Neuron (in vitro differentiated cells): ENCODE data around the gene KRI1.
"Not testable (repeated sequence)": the region's sequence is repeated elsewhere in the genome, so short reads cannot be mapped to it uniquely, and the experiment has no call there.

Experiments used
- H2AFZ ChIP-seq: one replicate; pipeline ENCODE4 v1.6.1; 2013; ENCODE audit warnings: low read depth, mild to moderate bottlenecking, inconsistent platforms, low read length, moderate library complexity
- H3K27me3 ChIP-seq: one replicate; pipeline ENCODE4 v1.6.1; 2013; ENCODE audit warnings: low read length; ENCODE audit not compliant: insufficient read depth
- H3K36me3 ChIP-seq: one replicate; pipeline ENCODE4 v1.6.1; 2013; ENCODE audit warnings: low read length; ENCODE audit not compliant: insufficient read depth
- H3K4me1 ChIP-seq: one replicate; pipeline ENCODE4 v1.6.1; 2013; ENCODE audit warnings: low read length; ENCODE audit not compliant: insufficient read depth
- H3K4me3 ChIP-seq: 2 replicates; pipeline ENCODE4 v1.5.1; 2013; ENCODE audit warnings: mild to moderate bottlenecking, low read length, moderate library complexity
- H3K9me3 ChIP-seq: one replicate; pipeline ENCODE4 v1.6.1; 2013; ENCODE audit warnings: low read length

The KRI1 gene

GRCh38 chr19:10551698-10552301 is 14.0 kb downstream of the KRI1 start:
- H3K27me3 ChIP-seq = no peaks in the 10 kb centered on the region
- no peaks in the 10 kb centered on the region for H3K9me3 ChIP-seq
- no peak overlapping the region for H2AFZ ChIP-seq
- H3K4me1 ChIP-seq = no peaks in the 10 kb centered on the region
- no peak overlapping the region for H3K4me3 ChIP-seq
- peaks cover 78% of the 10 kb centered on the region for H3K36me3 ChIP-seq

DNA sequence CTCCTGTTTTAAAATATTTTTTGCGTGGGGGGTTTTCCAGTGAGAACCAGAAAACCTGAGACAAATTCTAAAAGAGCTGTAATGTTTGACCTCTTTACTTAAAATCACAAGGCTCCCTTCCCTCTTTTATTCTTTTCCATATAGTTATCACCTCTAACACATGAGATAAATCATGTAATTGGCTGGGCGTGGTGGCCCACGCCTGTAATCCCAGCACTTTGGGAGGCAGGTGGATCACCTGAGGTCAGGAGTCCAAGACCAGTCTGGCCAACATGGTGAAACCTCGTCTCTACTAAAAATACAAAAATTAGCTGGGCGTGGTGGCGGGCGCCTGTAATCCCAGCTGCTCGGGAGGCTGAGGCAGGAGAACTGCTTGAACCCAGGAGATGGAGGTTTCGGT is 14.8 kb downstream of the KRI1 start:
- H3K27me3 ChIP-seq, H3K4me3 ChIP-seq, H3K4me1 ChIP-seq, H2AFZ ChIP-seq, H3K9me3 ChIP-seq: not testable (repeated sequence)
- peaks cover 76% of the 10 kb centered on the region for H3K36me3 ChIP-seq

- Histone ChIP-seq H2AFZ (no peak overlapping the region), H3K4me3 (no peak overlapping the region), H3K27me3 (no peaks in the 10 kb centered on the region), H3K36me3 (peaks cover 70% of the 10 kb centered on the region), H3K9me3 (no peaks in the 10 kb centered on the region), H3K4me1 (no peaks in the 10 kb centered on the region)
Measured at GRCh38 chr19:10550336-10550735, 15.5 kb downstream of the KRI1 start.

DNA sequence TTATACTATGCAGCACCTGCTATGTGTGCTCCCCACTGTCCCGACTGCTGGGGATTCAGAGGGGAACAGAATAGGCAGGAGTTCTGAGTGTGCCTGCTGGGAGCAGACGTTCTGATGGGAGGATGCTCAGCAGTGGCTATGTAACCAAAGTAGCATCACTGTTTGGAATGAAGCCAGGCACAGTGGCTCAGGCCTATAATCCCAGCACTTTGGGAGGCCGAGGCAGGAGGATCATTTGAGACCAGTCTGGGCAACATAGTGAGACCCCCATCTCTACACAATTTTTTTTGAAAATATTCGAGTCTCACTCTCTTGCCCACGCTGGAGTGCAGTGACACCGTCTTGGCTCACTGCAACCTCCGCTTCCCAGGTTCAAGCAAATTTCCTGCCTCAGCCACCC is 16.1 kb downstream of the KRI1 start:
- no peak overlapping the region for H3K4me3 ChIP-seq
- H3K9me3 ChIP-seq = no peaks in the 10 kb centered on the region
- H2AFZ ChIP-seq = no peak overlapping the region
- H3K27me3 ChIP-seq = no peaks in the 10 kb centered on the region
- H3K36me3 ChIP-seq = peaks cover 66% of the 10 kb centered on the region
- H3K4me1 ChIP-seq = peaks cover 4% of the 10 kb centered on the region

DNA sequence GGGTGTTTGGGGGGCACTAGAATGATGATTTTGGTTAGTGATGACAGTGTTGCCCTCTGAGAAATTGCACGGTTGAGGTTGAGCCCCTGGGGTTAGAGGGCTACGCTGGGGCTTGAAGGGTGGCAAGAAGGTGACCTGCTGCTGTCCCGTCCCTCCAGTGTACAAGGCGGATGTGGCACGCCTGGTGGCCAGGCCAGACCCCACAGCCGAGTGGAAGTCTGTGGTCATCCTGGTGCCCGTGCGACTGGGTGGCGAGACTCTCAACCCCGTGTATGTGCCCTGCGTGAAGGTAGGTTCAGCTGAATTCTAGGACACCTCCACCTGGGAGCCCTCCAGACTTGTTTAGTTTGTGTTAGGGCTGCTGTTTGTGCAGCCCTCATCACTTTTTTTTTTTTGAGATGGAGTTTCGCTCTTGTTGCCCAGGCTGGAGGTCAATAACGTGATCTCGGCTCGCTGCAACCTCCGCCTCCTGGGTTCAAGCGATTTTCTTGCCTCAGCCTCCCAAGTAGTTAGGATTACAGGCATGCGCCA is 17.0 kb downstream of the KRI1 start:
- H3K4me3 ChIP-seq = no peak overlapping the region
- H3K36me3 ChIP-seq = peaks cover 57% of the 10 kb centered on the region
- H2AFZ ChIP-seq = no peak overlapping the region
- no peaks in the 10 kb centered on the region for H3K27me3 ChIP-seq
- H3K9me3 ChIP-seq = no peaks in the 10 kb centered on the region
- H3K4me1 ChIP-seq = peaks cover 10% of the 10 kb centered on the region

DNA sequence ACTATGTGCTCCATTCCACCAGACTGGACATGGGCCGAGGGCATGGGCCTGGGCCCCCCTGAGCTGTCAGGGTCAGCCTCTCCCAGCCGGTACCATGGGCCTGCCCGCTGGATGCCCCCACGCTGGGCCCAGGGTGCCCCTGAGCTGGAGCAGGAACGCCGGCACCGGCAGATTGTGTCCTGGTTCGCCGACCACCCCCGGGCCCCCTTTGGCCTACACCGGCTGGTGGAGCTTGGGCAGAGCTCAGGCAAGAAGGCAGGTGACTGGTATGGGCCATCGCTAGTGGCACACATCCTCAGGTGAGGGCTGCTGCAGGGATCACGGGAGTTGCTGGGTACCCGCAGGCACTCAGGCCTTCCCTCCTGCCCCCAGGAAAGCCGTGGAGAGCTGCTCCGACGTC is 19.0 kb downstream of the KRI1 start:
- H3K4me3 ChIP-seq = no peak overlapping the region
- H3K9me3 ChIP-seq = no peaks in the 10 kb centered on the region
- no peak overlapping the region for H2AFZ ChIP-seq
- peaks cover 38% of the 10 kb centered on the region for H3K36me3 ChIP-seq
- no peaks in the 10 kb centered on the region for H3K27me3 ChIP-seq
- peaks cover 10% of the 10 kb centered on the region for H3K4me1 ChIP-seq

- Histone ChIP-seq H2AFZ (no peak overlapping the region), H3K9me3 (no peaks in the 10 kb centered on the region), H3K4me3 (peak overlapping the region; percentile 99), H3K4me1 (peaks cover 10% of the 10 kb centered on the region), H3K36me3 (peaks cover 28% of the 10 kb centered on the region), H3K27me3 (no peaks in the 10 kb centered on the region)
Measured at GRCh38 chr19:10544753-10545251, 21.0 kb downstream of the KRI1 start.

GRCh38 chr19:10544242-10544752 is 21.5 kb downstream of the KRI1 start:
- Histone ChIP-seq H3K27me3 (no peaks in the 10 kb centered on the region), H3K4me1 (peaks cover 10% of the 10 kb centered on the region)

GRCh38 chr19:10543420-10544241 is 22.2 kb downstream of the KRI1 start, which contains the start of gene ATG4D:
TSS of gene ATG4D (plus strand) at chr19:10543904. CDS start at chr19:10544091, 187 bp downstream.
- peak within 1 kb of the TSS; percentile 99 for H3K4me3 ChIP-seq

More at GRCh38 chr19:10544242-10544752, 21.5 kb downstream of the KRI1 start:
- Histone ChIP-seq H3K9me3 (no peaks in the 10 kb centered on the region), H2AFZ (peak overlapping the region; percentile 85), H3K36me3 (peaks cover 25% of the 10 kb centered on the region), H3K4me3 (peak overlapping the region; percentile 99)

DNA sequence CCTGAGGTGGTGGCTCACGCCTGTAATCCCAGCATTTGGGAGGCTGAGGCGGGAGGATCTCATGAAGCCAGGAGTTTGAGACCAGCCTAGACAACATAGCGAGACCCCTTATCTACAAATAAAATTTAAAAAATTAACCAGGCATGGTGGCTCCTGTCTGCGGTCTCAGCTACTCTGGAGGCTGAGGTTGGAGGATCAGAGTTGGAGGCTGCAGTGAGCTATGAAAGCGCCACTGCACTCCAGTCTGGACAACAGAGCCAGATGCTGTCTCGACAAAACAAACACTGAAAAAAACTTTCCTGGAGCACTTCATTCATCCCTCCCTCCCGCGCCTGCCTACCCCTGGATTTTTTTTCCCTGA is 22.8 kb downstream of the KRI1 start:
- Histone ChIP-seq H3K36me3 (peaks cover 14% of the 10 kb centered on the region), H3K4me1 (peaks cover 10% of the 10 kb centered on the region), H3K27me3 (peaks cover 3% of the 10 kb centered on the region), H2AFZ (peak overlapping the region; percentile 85), H3K4me3 (peak overlapping the region; percentile 99), H3K9me3 (no peaks in the 10 kb centered on the region)

More at GRCh38 chr19:10543420-10544241, 22.2 kb downstream of the KRI1 start, which contains the start of gene ATG4D:
- Histone ChIP-seq H3K27me3 (no peaks in the 10 kb centered on the region), H3K36me3 (peaks cover 18% of the 10 kb centered on the region), H3K9me3 (no peaks in the 10 kb centered on the region), H2AFZ (peak within 1 kb of the TSS; percentile 85), H3K4me1 (peaks cover 10% of the 10 kb centered on the region)

GRCh38 chr19:10539016-10539415 is 26.8 kb downstream of the KRI1 start:
- not testable (repeated sequence) for H3K4me3 ChIP-seq, H2AFZ ChIP-seq, H3K27me3 ChIP-seq, H3K9me3 ChIP-seq, H3K36me3 ChIP-seq, H3K4me1 ChIP-seq

DNA sequence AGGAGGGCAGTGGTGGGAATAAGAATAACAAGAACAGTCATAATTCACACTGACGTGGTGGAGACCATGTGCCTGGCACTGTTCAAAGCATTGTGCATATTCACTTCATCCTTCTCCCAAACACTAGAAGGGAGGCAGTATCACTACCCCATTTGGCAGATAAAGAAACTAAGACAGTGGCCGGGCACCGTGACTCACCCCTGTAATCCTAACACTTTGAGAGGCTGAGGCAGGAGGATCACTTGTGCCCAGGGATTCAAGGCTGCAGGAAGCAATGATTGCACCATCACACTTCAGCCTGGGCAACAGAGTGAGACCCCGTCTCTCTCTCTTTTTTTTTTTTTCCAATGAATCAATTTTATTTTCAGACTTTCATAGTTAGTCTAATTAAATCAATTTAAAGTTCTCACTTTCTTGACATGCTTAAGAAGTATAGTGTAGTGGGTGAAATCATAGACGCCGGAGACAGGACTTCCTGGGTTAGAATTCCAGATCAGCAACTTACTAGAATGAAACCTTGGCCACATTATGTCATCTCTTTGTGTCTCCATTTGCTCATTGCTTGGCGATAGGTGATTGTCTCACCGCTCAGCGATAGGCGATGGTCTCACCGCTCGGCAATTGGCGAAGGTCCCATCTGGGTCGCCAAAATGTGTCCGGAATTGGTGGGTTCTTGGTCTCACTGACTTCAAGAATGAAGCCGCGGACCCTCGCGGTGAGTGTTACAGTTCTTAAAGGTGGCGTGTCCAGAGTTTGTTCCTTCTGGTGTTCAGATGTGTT is 27.4 kb downstream of the KRI1 start:
- Histone ChIP-seq H3K4me1 (no peaks in the 10 kb centered on the region), H3K4me3 (no peak overlapping the region), H3K9me3 (no peaks in the 10 kb centered on the region), H3K36me3 (no peaks in the 10 kb centered on the region), H2AFZ (no peak overlapping the region), H3K27me3 (peaks cover 3% of the 10 kb centered on the region)
